ENCODE measurements around the gene MAPKAPK3. TPM values are rescaled to one million over a fixed set of nuclear protein-coding genes. Genes with fewer than 3 reads are reported as not detected.

MAPKAPK3 gene
- total and polyA plus RNA-seq, 12 donors = 40.6 to 101 (median 65.0) TPM

DNA sequence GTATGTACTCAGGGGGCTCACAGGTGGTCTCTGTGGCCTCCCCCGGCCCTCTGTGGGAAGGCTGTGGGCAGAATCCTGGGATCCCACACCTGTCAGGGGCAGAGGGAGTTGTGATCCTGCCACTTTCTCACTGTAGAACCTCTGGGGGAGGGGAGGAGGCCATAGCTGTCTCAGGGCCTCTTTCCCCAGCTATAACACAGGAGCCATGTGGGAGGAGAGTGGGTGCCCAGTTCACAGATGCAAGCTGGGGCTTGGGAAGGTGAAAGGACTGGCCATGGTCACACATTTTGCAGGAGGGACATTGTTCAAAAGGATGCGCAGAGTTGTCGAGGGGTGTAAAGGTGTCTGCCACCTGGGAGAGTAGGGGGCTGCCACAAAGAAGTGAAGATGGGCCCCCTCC is 11.7 kb downstream of the MAPKAPK3 start:
- 79 to 98% (median 92%) methylated on average over 3 of the region's 3 CpGs for WGBS, 4 donors
- intact Hi-C loops (cut with DNase I) = no loop called here

GRCh38 chr3:50630394-50630793 is 13.4 kb downstream of the MAPKAPK3 start:
- WGBS, 4 donors = 90 to 100% (median 91%) methylated on average over 2 to 6 of the region's 6 CpGs
- Histone ChIP-seq H3K36me3 (replicated peaks in 1 of 2) (no peaks in the 10 kb centered on the region), H3K27ac (no peak overlapping the region), H3K9me3 (replicated peaks in 1 of 3) (no peaks in the 10 kb centered on the region), H3K4me3 (no peak overlapping the region), H3K27me3 (no peaks in the 10 kb centered on the region), H3K4me1 (replicated peaks in 1 of 2) (peaks cover 0 to 34% of the 10 kb centered on the region in 2 donors)
- TF ChIP-seq, protein P1, sequence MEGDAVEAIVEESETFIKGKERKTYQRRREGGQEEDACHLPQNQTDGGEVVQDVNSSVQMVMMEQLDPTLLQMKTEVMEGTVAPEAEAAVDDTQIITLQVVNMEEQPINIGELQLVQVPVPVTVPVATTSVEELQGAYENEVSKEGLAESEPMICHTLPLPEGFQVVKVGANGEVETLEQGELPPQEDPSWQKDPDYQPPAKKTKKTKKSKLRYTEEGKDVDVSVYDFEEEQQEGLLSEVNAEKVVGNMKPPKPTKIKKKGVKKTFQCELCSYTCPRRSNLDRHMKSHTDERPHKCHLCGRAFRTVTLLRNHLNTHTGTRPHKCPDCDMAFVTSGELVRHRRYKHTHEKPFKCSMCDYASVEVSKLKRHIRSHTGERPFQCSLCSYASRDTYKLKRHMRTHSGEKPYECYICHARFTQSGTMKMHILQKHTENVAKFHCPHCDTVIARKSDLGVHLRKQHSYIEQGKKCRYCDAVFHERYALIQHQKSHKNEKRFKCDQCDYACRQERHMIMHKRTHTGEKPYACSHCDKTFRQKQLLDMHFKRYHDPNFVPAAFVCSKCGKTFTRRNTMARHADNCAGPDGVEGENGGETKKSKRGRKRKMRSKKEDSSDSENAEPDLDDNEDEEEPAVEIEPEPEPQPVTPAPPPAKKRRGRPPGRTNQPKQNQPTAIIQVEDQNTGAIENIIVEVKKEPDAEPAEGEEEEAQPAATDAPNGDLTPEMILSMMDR (IDR thresholded peaks at IDR 0.05) = no peak
- no peak for TF ChIP-seq POLR2A (IDR thresholded peaks at IDR 0.05)
- DNase-seq = no peak
- intact Hi-C loops (cut with DNase I) = no loop called here

More for the DNA sequence above, 11.7 kb downstream of the MAPKAPK3 start:
- no peaks in the 10 kb centered on the region for H3K36me3 ChIP-seq (replicated peaks in 1 of 2)
- DNase-seq = no peak
- H3K4me1 ChIP-seq (replicated peaks in 1 of 2) = peaks cover 0 to 42% of the 10 kb centered on the region in 2 donors
- TF ChIP-seq, protein P1 (IDR thresholded peaks at IDR 0.05) = no peak
- TF ChIP-seq POLR2A (IDR thresholded peaks at IDR 0.05) = no peak
- no peak overlapping the region for H3K4me3 ChIP-seq
- H3K27me3 ChIP-seq = no peaks in the 10 kb centered on the region
- H3K9me3 ChIP-seq (replicated peaks in 1 of 3) = no peaks in the 10 kb centered on the region
- no peak overlapping the region for H3K27ac ChIP-seq

DNA sequence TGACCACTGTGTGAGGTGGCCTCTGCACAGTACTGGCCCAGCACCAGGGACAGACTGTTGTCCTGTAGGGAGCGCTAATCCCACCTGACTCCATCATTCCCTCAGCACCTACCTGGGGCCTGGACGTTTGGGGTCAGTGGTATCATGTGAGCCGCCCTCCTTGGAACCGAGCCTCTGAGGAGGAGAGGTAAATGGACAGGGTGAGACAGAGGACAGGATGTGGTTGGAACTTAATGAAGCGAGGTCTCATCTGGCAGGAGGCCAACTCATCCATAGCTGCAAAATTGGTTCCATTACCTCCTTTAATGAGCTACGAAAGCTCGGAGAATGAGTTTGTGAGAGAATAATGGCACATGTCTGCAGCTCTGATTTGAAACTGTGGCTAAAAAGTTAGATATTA is 13.9 kb downstream of the MAPKAPK3 start:
- TF ChIP-seq, protein P1 (IDR thresholded peaks at IDR 0.05) = no peak
- no peak for TF ChIP-seq POLR2A (IDR thresholded peaks at IDR 0.05)
- 56 to 81% (median 77%) methylated on average over 7 of the region's 7 CpGs for WGBS, 4 donors
- intact Hi-C loops (cut with DNase I) = no loop called here
- no peaks in the 10 kb centered on the region for H3K36me3 ChIP-seq (replicated peaks in 1 of 2)
- H3K27me3 ChIP-seq = no peaks in the 10 kb centered on the region
- no peaks in the 10 kb centered on the region for H3K9me3 ChIP-seq (replicated peaks in 1 of 3)
- peaks cover 0 to 34% of the 10 kb centered on the region in 2 donors for H3K4me1 ChIP-seq (replicated peaks in 1 of 2)
- no peak overlapping the region for H3K27ac ChIP-seq
- DNase-seq = no peak
- no peak overlapping the region for H3K4me3 ChIP-seq

DNA sequence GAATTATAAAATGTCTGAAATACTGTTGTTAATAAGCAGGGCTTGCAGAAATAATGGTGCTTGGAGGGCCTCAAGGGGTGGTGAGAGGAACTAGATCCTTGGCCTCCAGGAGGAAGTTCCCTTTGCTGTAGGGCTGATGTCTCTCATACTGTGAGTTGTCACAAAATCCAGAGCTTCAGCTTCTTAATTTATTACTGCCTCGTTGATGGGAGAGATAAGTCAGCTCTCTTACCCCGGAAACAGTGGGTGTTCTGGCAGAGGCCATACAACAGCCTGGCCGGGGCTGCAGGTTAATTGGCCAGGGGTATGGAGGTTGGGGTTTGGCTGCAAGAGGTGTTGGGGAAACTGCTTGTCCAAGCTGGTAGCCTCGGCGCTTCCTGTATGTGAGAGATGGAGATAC is 15.5 kb downstream of the MAPKAPK3 start:
- Histone ChIP-seq H3K27ac (no peak overlapping the region), H3K4me3 (no peak overlapping the region), H3K9me3 (replicated peaks in 1 of 3) (no peaks in the 10 kb centered on the region), H3K27me3 (no peaks in the 10 kb centered on the region), H3K4me1 (replicated peaks in 1 of 2) (peaks cover 0 to 24% of the 10 kb centered on the region in 2 donors), H3K36me3 (replicated peaks in 1 of 2) (no peaks in the 10 kb centered on the region)
- intact Hi-C loops (cut with DNase I) = no loop called here
- no peak for TF ChIP-seq POLR2A (IDR thresholded peaks at IDR 0.05)
- TF ChIP-seq, protein P1 (IDR thresholded peaks at IDR 0.05) = no peak
- 34 to 40% (median 35%) methylated on average over 5 of the region's 5 CpGs for WGBS, 4 donors
- no peak for DNase-seq
